Measurements from ENCODE around the gene ANKHD1.
"Not testable (repeated sequence)": the region's sequence is repeated elsewhere in the genome, so short reads cannot be mapped to it uniquely, and the experiment has no call there.

ANKHD1 gene

GRCh38 chr5:140421375-140421774 lies 19.7 kb downstream of the ANKHD1 start:
- DNase-seq = not testable (repeated sequence)

- no peak for DNase-seq
These were observed 22.0 kb downstream of the ANKHD1 start for GRCh38 chr5:140423609-140424008.

GRCh38 chr5:140424135-140424534 lies 22.5 kb downstream of the ANKHD1 start:
- DNase-seq = no peak

GRCh38 chr5:140427726-140428125 lies 26.1 kb downstream of the ANKHD1 start:
- DNase-seq = not testable (repeated sequence)

- DNase-seq = no peak
These were observed 28.1 kb downstream of the ANKHD1 start for GRCh38 chr5:140429724-140430123.

- DNase-seq = no peak
These were observed 30.6 kb downstream of the ANKHD1 start for GRCh38 chr5:140432212-140432611.

- DNase-seq = no peak
These were observed 31.3 kb downstream of the ANKHD1 start for GRCh38 chr5:140432916-140433315.

GRCh38 chr5:140457368-140457767 lies 55.7 kb downstream of the ANKHD1 start:
- DNase-seq = not testable (repeated sequence)

- no peak for DNase-seq
These were observed 65.5 kb downstream of the ANKHD1 start for GRCh38 chr5:140466981-140467742.

GRCh38 chr5:140468188-140468587 lies 66.6 kb downstream of the ANKHD1 start:
- DNase-seq = no peak

- DNase-seq = no peak
These were observed 67.6 kb downstream of the ANKHD1 start for GRCh38 chr5:140469259-140469658.

- DNase-seq = no peak
These were observed 78.8 kb downstream of the ANKHD1 start for GRCh38 chr5:140480310-140481014.

- DNase-seq = no peak
These were observed 80.1 kb downstream of the ANKHD1 start for GRCh38 chr5:140481758-140482157.

GRCh38 chr5:140483055-140483454 lies 81.4 kb downstream of the ANKHD1 start:
- no peak for DNase-seq

- DNase-seq = not testable (repeated sequence)
These were observed 86.5 kb downstream of the ANKHD1 start for GRCh38 chr5:140488141-140488540.

GRCh38 chr5:140488914-140489313 lies 87.3 kb downstream of the ANKHD1 start:
- DNase-seq = no peak

GRCh38 chr5:140497897-140498296 lies 96.3 kb downstream of the ANKHD1 start:
- DNase-seq = no peak

- no peak for DNase-seq
These were observed 97.0 kb downstream of the ANKHD1 start for GRCh38 chr5:140498591-140498990.

GRCh38 chr5:140502834-140503233 lies 101.2 kb downstream of the ANKHD1 start:
- DNase-seq = no peak

- no peak for DNase-seq
These were observed 108.3 kb downstream of the ANKHD1 start for GRCh38 chr5:140509898-140510297.

- DNase-seq = no peak
These were observed 111.5 kb downstream of the ANKHD1 start for GRCh38 chr5:140513124-140513523.

- no peak for DNase-seq
These were observed 122.4 kb downstream of the ANKHD1 start for GRCh38 chr5:140524003-140524402.

GRCh38 chr5:140540227-140540626 lies 138.6 kb downstream of the ANKHD1 start:
- no peak for DNase-seq

- DNase-seq = no peak
These were observed 141.3 kb downstream of the ANKHD1 start for GRCh38 chr5:140542972-140543371.
